ENCODE measurements around the gene USP15.

USP15 gene

GRCh38 chr12:62258231-62258630 lies 2.0 kb upstream of the USP15 start:
- DNase-seq (ENCODE audit: low spot score), result no peak

- no peak for DNase-seq (ENCODE audit: low spot score)
Measured at GRCh38 chr12:62258941-62259630, 1.1 kb upstream of the USP15 start.

- no peak for DNase-seq (ENCODE audit: low spot score)
Measured at GRCh38 chr12:62259631-62259992, 592 bp upstream of the USP15 start.

GRCh38 chr12:62260733-62261683 lies 804 bp downstream of the USP15 start:
- DNase-seq (ENCODE audit: low spot score), result peak; percentile 45

GRCh38 chr12:62261876-62262517 lies 1.8 kb downstream of the USP15 start:
- DNase-seq (ENCODE audit: low spot score), result no peak

- no peak for DNase-seq (ENCODE audit: low spot score)
Measured at GRCh38 chr12:62263232-62263631, 3.0 kb downstream of the USP15 start.

- DNase-seq (ENCODE audit: low spot score), result no peak
Measured at GRCh38 chr12:62263966-62264365, 3.8 kb downstream of the USP15 start.

- DNase-seq (ENCODE audit: low spot score), result no peak
Measured at GRCh38 chr12:62264706-62265105, 4.5 kb downstream of the USP15 start.

GRCh38 chr12:62265511-62265910 lies 5.3 kb downstream of the USP15 start:
- DNase-seq (ENCODE audit: low spot score), result no peak

GRCh38 chr12:62267026-62267425 lies 6.8 kb downstream of the USP15 start:
- DNase-seq (ENCODE audit: low spot score), result no peak

GRCh38 chr12:62267480-62267879 lies 7.3 kb downstream of the USP15 start:
- DNase-seq (ENCODE audit: low spot score), result no peak

- no peak for DNase-seq (ENCODE audit: low spot score)
Measured at GRCh38 chr12:62268956-62269355, 8.8 kb downstream of the USP15 start.

GRCh38 chr12:62269464-62270228 lies 9.4 kb downstream of the USP15 start:
- DNase-seq (ENCODE audit: low spot score), result no peak

- DNase-seq (ENCODE audit: low spot score), result no peak
Measured at GRCh38 chr12:62270384-62270783, 10.2 kb downstream of the USP15 start.

- no peak for DNase-seq (ENCODE audit: low spot score)
Measured at GRCh38 chr12:62270872-62271271, 10.7 kb downstream of the USP15 start.

- no peak for DNase-seq (ENCODE audit: low spot score)
Measured at GRCh38 chr12:62272936-62273552, 12.8 kb downstream of the USP15 start.

- no peak for DNase-seq (ENCODE audit: low spot score)
Measured at GRCh38 chr12:62273724-62274380, 13.6 kb downstream of the USP15 start.

- DNase-seq (ENCODE audit: low spot score), result no peak
Measured at GRCh38 chr12:62278022-62278421, 17.8 kb downstream of the USP15 start.

- no peak for DNase-seq (ENCODE audit: low spot score)
Measured at GRCh38 chr12:62279058-62279457, 18.9 kb downstream of the USP15 start.

GRCh38 chr12:62279961-62280360 lies 19.8 kb downstream of the USP15 start:
- DNase-seq (ENCODE audit: low spot score), result no peak

Data from cerebellar cortex (tissue), 1 donor.